ENCODE measurements around the gene PSMB5. TPM values are rescaled to one million over a fixed set of nuclear protein-coding genes. Genes with fewer than 3 reads are reported as not detected.

PSMB5 gene
- total and polyA plus RNA-seq, 3 donors from 2014 or later = 97.2 to 145 (median 123) TPM

DNA sequence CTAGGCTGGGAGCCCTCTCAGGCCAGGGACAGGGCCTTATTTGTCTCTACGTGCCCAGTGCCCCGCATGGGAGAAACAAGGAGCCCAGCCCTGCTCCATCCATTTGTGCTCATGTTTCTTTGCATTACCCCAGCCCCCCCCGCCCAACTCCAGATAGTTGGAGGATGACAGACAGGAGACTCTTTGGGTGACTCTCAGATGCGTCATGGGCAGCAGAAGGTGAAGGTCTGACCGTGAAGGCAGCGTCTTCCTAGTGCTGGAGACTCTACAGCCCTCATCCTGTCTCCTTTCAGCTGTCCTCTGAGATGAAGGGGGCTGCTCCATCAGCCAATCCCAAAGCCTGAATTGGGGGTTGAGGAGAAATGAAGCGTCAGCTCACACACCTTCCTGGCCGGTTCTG lies 7.0 kb upstream of the PSMB5 start:
- H3K9me3 ChIP-seq = no peaks in the 10 kb centered on the region
- no peak overlapping the region for H3K27ac ChIP-seq
- no peaks in the 10 kb centered on the region for H3K4me1 ChIP-seq
- H3K27me3 ChIP-seq = no peaks in the 10 kb centered on the region
- DNase-seq = no peak
- intact Hi-C loops (cut with DNase I; ENCODE audit: low total_unique reads) = no loop called here
- TF ChIP-seq POLR2A (IDR thresholded peaks at IDR 0.05) = no peak
- TF ChIP-seq CTCF (IDR thresholded peaks at IDR 0.05) = no peak
- no peaks in the 10 kb centered on the region for H3K36me3 ChIP-seq (ENCODE audit: low read depth, missing control alignments)
- WGBS, 2 donors = 82 to 88% methylated on average over 8 of the region's 8 CpGs
- no peak overlapping the region for H3K4me3 ChIP-seq

DNA sequence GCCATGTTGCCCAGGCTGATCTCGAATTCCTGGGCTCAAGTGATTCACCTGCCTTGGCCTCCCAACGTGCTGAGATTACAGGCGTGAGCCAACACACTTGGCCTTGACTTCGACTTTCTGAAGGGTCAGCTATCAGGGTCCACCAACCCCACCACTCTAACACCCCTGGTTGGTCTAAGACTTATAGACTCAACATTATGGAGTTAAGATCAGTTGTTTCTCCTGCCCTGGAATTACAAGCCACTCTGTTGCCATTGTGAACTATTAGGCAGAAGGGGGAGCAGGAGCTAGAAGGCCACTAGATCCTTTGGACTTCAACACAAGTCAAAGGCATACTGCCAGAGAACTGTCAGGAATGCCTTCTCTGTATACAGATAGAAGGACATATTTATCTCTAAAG lies 5.4 kb upstream of the PSMB5 start:
- no peak overlapping the region for H3K4me3 ChIP-seq
- no peak for TF ChIP-seq POLR2A (IDR thresholded peaks at IDR 0.05)
- TF ChIP-seq CTCF (IDR thresholded peaks at IDR 0.05) = no peak
- WGBS, 2 donors = 75 to 83% methylated on average over 1 to 4 of the region's 4 CpGs
- no peaks in the 10 kb centered on the region for H3K36me3 ChIP-seq (ENCODE audit: low read depth, missing control alignments)
- no peaks in the 10 kb centered on the region for H3K9me3 ChIP-seq
- no peak overlapping the region for H3K27ac ChIP-seq
- no peak for DNase-seq
- no peaks in the 10 kb centered on the region for H3K27me3 ChIP-seq
- intact Hi-C loops (cut with DNase I; ENCODE audit: low total_unique reads) = no loop called here
- H3K4me1 ChIP-seq = no peaks in the 10 kb centered on the region

GRCh38 chr14:23035303-23036144 lies 824 bp upstream of the PSMB5 start:
- TF ChIP-seq POLR2A (IDR thresholded peaks at IDR 0.05) (no peak), CTCF (IDR thresholded peaks at IDR 0.05) (no peak)
- 41 to 53% methylated on average over 14 of the region's 14 CpGs for WGBS, 2 donors
- Histone ChIP-seq H3K4me1 (peaks cover 7% of the 10 kb centered on the region), H3K27me3 (no peaks in the 10 kb centered on the region), H3K27ac (peak overlapping the region; percentile 94 to 95), H3K4me3 (peak overlapping the region; percentile 71 to 97), H3K9me3 (no peaks in the 10 kb centered on the region), H3K36me3 (ENCODE audit: low read depth, missing control alignments) (no peaks in the 10 kb centered on the region)
- intact Hi-C loops (cut with DNase I; ENCODE audit: low total_unique reads) = no loop called here
- DNase-seq = no peak

DNA sequence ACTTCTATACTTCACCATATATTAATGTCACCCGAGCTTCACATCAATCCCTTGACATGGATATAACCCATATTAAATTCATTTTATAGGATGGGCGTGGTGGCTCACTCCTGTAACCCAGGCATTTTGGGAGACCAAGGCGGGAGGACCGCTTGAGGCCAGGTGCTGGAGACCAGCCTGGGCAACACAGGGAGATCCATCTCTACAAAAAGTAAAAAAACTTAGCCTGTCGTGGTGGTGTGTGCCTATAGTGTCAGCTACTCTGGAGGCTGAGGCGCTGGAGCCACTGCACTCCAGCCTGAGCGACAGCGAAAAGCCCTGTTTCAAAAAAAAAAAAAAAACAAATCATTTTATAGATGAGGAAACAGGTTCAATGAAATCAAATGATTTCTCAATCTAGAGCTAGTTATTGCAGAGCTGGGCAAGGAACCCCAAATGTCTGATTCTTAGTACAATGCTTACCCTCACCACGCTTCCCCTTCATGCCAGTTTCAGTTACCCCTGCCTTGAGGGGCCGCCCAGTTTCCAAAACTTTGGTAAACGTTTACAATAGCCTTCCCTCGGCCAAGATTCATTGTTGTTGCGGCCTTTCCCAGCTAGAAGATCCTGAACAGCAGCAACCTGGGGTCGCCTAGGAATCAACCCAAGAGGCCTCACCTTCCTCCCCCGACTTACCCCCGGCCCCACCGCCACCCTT lies 751 bp downstream of the PSMB5 start:
- Histone ChIP-seq H3K4me3 (peak overlapping the region; percentile 71 to 97), H3K27me3 (no peaks in the 10 kb centered on the region), H3K27ac (peak overlapping the region; percentile 94 to 95), H3K4me1 (peaks cover 7% of the 10 kb centered on the region), H3K36me3 (ENCODE audit: low read depth, missing control alignments) (no peaks in the 10 kb centered on the region), H3K9me3 (no peaks in the 10 kb centered on the region)
- no peak for DNase-seq
- 22 to 29% methylated on average over 17 of the region's 17 CpGs for WGBS, 2 donors
- intact Hi-C loops (cut with DNase I; ENCODE audit: low total_unique reads) = no loop called here
- TF ChIP-seq POLR2A (IDR thresholded peaks at IDR 0.05) (no peak), CTCF (IDR thresholded peaks at IDR 0.05) (no peak)
